Keratinocyte (primary cell): Measurements from ENCODE around the gene EEF2. TPM values are rescaled to one million over a fixed set of nuclear protein-coding genes. Genes with fewer than 3 reads are reported as not detected.

Experiments
- DNase-seq: peaks from one replicate; pipeline ENCODE4 v3.0.0-alpha.2; 2011; ENCODE audit warnings: low read depth, missing footprints, low spot score
- FAIRE-seq: peaks from 2 replicates; lab custom pipeline; 2011; peaks lifted over from hg19 to GRCh38; lab: Jason Lieb, UNC
- H2AFZ ChIP-seq: 2 replicates; pipeline ENCODE4 v1.6.0; 2012; ENCODE audit warnings: low read length, control low read depth, inconsistent platforms; ENCODE audit not compliant: control insufficient read depth
- H3K27ac ChIP-seq: 2 replicates; pipeline ENCODE4 v1.5.1; 2011; ENCODE audit warnings: low read length; ENCODE audit not compliant: control insufficient read depth, insufficient read depth
- H3K27me3 ChIP-seq: 3 replicates; pipeline ENCODE4 v1.6.0; 2011; ENCODE audit warnings: low read length; ENCODE audit not compliant: control insufficient read depth, insufficient read depth; ENCODE audit errors: extremely low read depth
- H3K36me3 ChIP-seq, 2 experiments: 2 replicates in 1 of 2; 3 replicates in 1 of 2; pipeline ENCODE4 v1.5.1; 2011; ENCODE audit warnings: low read length in 2 of 2, mild to moderate bottlenecking in 1 of 2; ENCODE audit not compliant: control insufficient read depth in 2 of 2, insufficient read depth in 2 of 2; ENCODE audit errors: extremely low read depth in 1 of 2
- H3K4me1 ChIP-seq: 3 replicates; pipeline ENCODE4 v1.5.1; 2011; ENCODE audit warnings: low read length; ENCODE audit not compliant: control insufficient read depth, insufficient read depth; ENCODE audit errors: extremely low read depth
- H3K4me2 ChIP-seq: 3 replicates; pipeline ENCODE4 v1.6.0; 2011; ENCODE audit warnings: low read depth, low read length; ENCODE audit not compliant: control insufficient read depth, insufficient read depth; ENCODE audit errors: extremely low read depth
- H3K4me3 ChIP-seq, 3 experiments: fragments of 200-600 bp in 1 of 3; sonication (generic) in 1 of 3; 2 replicates in 2 of 3; 3 replicates in 1 of 3; pipeline ENCODE4 v1.5.1; 2011 to 2016; ENCODE audit warnings: low read length in 3 of 3, mild to moderate bottlenecking in 3 of 3, control low read depth in 2 of 3, inconsistent platforms in 1 of 3, low read depth in 1 of 3, mixed read lengths in 1 of 3, mixed run types in 1 of 3, moderate library complexity in 1 of 3; ENCODE audit not compliant: control insufficient read depth in 2 of 3, insufficient read depth in 2 of 3; ENCODE audit errors: extremely low read depth in 1 of 3
- H3K79me2 ChIP-seq: 2 replicates; pipeline ENCODE4 v1.6.0; 2012; ENCODE audit warnings: low read length; ENCODE audit not compliant: control insufficient read depth, insufficient read depth
- H3K9ac ChIP-seq: 3 replicates; pipeline ENCODE4 v1.6.0; 2011; ENCODE audit warnings: low read length; ENCODE audit not compliant: control insufficient read depth, insufficient read depth; ENCODE audit errors: extremely low read depth
- H3K9me1 ChIP-seq: 3 replicates; pipeline ENCODE4 v1.6.0; 2011; ENCODE audit warnings: low read length; ENCODE audit not compliant: control insufficient read depth, insufficient read depth; ENCODE audit errors: extremely low read depth
- H3K9me3 ChIP-seq: 2 replicates; pipeline ENCODE4 v1.5.1; 2012; ENCODE audit warnings: low read depth, low read length; ENCODE audit not compliant: control insufficient read depth
- H4K20me1 ChIP-seq: 3 replicates; pipeline ENCODE4 v1.6.0; 2011; ENCODE audit warnings: low read length; ENCODE audit not compliant: control insufficient read depth, insufficient read depth; ENCODE audit errors: extremely low read depth
- EZH2 ChIP-seq: IDR thresholded peaks from one replicate; pipeline ENCODE4 v1.6.1; 2012; ENCODE audit warnings: inconsistent platforms, mild to moderate bottlenecking, low read length, moderate library complexity
- dilution Hi-C: fragments of 300-500 bp; cut with MboI; formaldehyde crosslinking; loops from one replicate; pipeline ENCODE4 v1.7.0; 2020; ENCODE audit warnings: low sequenced_read_pairs; ENCODE audit not compliant: extremely low pct_ligation_motif_present
- polyA plus RNA-seq, 5 experiments: library from polyadenylated mRNA; depleted of rRNA in 3 of 5; stranded (reverse) in 3 of 5; stranded (forward) in 1 of 5; unstranded in 1 of 5; fragments of >200 nt; gene quantifications; 1 replicate in 1 of 5; 2 replicates in 3 of 5; 3 replicates in 1 of 5; pipeline versions ENCODE4 v1.2.1 to v1.2.3, GENCODE V29; 2011 to 2012; ENCODE audit warnings: missing spikeins in 2 of 5, low read depth in 1 of 5, low replicate concordance in 1 of 5
- TF ChIP-seq, protein P1 (sequence below), 3 experiments: IDR thresholded peaks in 1 of 3; conservative IDR thresholded peaks in 1 of 3; optimal IDR thresholded peaks in 1 of 3; 2 replicates in 2 of 3; 3 replicates in 1 of 3; pipeline versions ENCODE3 to v1.5.1; 2011; ENCODE audit warnings: low read length in 3 of 3, mild to moderate bottlenecking in 3 of 3, moderate library complexity in 2 of 3, control low read depth in 1 of 3, inconsistent platforms in 1 of 3; ENCODE audit not compliant: insufficient read depth in 2 of 3; ENCODE audit errors: extremely low read depth in 1 of 3

Gene EEF2
- polyA plus RNA-seq, 1 donor (not counting 4 experiments of a cell fraction or from before 2014, with no cell fraction given), result 1,193 TPM

DNA sequence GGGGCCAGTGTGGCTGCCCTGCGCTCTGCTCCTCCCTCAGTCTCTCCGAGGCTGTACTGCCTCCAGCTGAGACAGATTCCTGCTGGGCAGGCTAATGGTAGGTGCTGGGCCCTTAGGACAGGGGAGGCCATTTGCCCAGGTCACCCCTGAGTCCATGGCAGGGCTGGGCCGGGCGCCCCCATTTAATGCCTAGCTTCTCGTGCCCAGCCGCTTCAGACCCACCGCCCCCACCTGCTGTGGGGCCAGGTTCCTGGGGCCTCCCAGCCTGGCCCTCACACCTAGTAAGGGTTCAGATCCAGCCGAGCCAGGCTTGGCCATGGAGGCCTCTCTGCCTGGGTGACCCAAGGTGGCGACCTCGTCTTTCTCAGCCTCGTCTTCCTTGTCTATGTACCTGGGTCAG is 40.1 kb upstream of the EEF2 start:
- H3K4me1 ChIP-seq, result no peaks in the 10 kb centered on the region
- DNase-seq, result no peak
- H3K9me3 ChIP-seq, result no peaks in the 10 kb centered on the region
- no peaks in the 10 kb centered on the region for H3K27me3 ChIP-seq
- TF ChIP-seq, protein P1, sequence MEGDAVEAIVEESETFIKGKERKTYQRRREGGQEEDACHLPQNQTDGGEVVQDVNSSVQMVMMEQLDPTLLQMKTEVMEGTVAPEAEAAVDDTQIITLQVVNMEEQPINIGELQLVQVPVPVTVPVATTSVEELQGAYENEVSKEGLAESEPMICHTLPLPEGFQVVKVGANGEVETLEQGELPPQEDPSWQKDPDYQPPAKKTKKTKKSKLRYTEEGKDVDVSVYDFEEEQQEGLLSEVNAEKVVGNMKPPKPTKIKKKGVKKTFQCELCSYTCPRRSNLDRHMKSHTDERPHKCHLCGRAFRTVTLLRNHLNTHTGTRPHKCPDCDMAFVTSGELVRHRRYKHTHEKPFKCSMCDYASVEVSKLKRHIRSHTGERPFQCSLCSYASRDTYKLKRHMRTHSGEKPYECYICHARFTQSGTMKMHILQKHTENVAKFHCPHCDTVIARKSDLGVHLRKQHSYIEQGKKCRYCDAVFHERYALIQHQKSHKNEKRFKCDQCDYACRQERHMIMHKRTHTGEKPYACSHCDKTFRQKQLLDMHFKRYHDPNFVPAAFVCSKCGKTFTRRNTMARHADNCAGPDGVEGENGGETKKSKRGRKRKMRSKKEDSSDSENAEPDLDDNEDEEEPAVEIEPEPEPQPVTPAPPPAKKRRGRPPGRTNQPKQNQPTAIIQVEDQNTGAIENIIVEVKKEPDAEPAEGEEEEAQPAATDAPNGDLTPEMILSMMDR (optimal IDR thresholded peaks at IDR 0.05 in 1 of 3, IDR thresholded peaks at IDR 0.05 in 1 of 3, conservative IDR thresholded peaks at IDR 0.05 in 1 of 3; ENCODE audit: extremely low read depth in 1 of 3, insufficient read depth in 2 of 3, low read length in 3 of 3), result no peak
- no peak for TF ChIP-seq EZH2
- H3K9ac ChIP-seq, result no peak overlapping the region
- no peak overlapping the region for H2AFZ ChIP-seq
- no peaks in the 10 kb centered on the region for H4K20me1 ChIP-seq
- H3K4me3 ChIP-seq, result no peak overlapping the region
- H3K27ac ChIP-seq, result no peak overlapping the region
- H3K9me1 ChIP-seq, result no peaks in the 10 kb centered on the region
- H3K36me3 ChIP-seq, result peaks cover 6 to 17% of the 10 kb centered on the region in 2 experiments
- H3K4me2 ChIP-seq, result no peak overlapping the region
- dilution Hi-C loops, result no loop called here
- peaks cover 4% of the 10 kb centered on the region for H3K79me2 ChIP-seq
- FAIRE-seq, result no peak

DNA sequence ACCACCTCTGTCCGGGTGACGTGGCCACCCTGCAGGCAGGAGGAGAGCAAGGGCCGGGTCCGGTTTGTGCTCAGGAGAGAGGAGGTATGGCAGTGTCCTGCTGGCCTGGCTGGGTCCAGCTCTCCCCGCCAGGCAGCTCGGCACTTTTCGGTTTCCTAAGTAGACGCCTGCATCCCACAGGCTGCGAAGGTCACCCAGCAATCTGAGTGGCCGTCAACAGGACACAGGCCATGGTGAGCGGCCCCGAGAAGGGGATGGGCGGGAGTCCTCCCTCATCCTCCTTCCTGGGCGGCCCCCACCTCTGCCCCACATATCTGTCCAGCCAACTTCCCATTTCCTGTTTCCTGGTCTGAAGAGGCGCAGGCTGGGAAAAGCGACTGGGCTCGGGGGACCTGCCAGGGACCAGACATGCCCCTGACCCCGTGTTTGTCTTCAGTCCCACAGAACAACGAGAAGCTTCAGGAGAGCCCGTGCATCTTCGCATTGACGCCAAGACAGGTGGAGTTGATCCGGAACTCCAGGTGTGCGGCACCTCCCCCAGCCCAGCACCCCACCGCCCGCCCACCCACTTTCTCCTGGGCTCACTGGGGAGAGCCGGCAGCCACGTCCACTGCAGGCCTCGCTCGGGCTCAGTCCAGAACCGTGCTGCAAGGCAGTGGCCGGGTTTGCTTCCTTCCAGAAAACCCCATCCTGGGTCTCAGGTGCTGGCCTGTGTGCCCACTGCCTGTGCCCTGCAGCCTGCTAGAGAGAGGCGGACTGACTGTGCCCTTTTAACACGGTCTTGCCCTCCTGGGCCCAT is 38.5 kb upstream of the EEF2 start:
- no peaks in the 10 kb centered on the region for H3K4me1 ChIP-seq
- TF ChIP-seq, protein P1 (optimal IDR thresholded peaks at IDR 0.05 in 1 of 3, IDR thresholded peaks at IDR 0.05 in 1 of 3, conservative IDR thresholded peaks at IDR 0.05 in 1 of 3; ENCODE audit: extremely low read depth in 1 of 3, insufficient read depth in 2 of 3, low read length in 3 of 3), result no peak
- TF ChIP-seq EZH2, result no peak
- H3K36me3 ChIP-seq, result peaks cover 6 to 16% of the 10 kb centered on the region in 2 experiments
- DNase-seq, result no peak
- no peaks in the 10 kb centered on the region for H3K27me3 ChIP-seq
- H3K4me2 ChIP-seq, result no peak overlapping the region
- no peak overlapping the region for H3K4me3 ChIP-seq
- H2AFZ ChIP-seq, result no peak overlapping the region
- no peaks in the 10 kb centered on the region for H3K9me3 ChIP-seq
- no peak for FAIRE-seq
- peaks cover 9% of the 10 kb centered on the region for H3K79me2 ChIP-seq
- H3K9ac ChIP-seq, result no peak overlapping the region
- H3K27ac ChIP-seq, result no peak overlapping the region
- dilution Hi-C loops, result no loop called here
- no peaks in the 10 kb centered on the region for H4K20me1 ChIP-seq
- H3K9me1 ChIP-seq, result no peaks in the 10 kb centered on the region
